Natural killer cell treated with Interleukin-12 subunit alpha and Interleukin-12 subunit beta and Interleukin-15 and Interleukin-18, amount 100 ng/mL, for 72 hours (primary cell): Measurements from ENCODE around the gene UXT. TPM values are rescaled to one million over a fixed set of nuclear protein-coding genes. Genes with fewer than 3 reads are reported as not detected.

ENCODE experiments used
- ATAC-seq, 2 donors: fragments of 150-1000 bp; cut with Tn5 transposase in 1 of 2; sonication (Bioruptor Pico), chemical (Tn5 transposase) in 1 of 2; 2 replicates each; pipeline ENCODE4 v1.10.0; 2021
- DNase-seq: peaks from one replicate; pipeline ENCODE4 v3.0.0; 2022; ENCODE audit warnings: low spot score
- H3K27ac Mint-ChIP-seq, 2 donors: 1 replicate in 1 of 2; 2 replicates in 1 of 2; pipeline ENCODE4 v1.8.0; 2022; ENCODE audit warnings: mixed read lengths in 2 of 2, mild to moderate bottlenecking in 1 of 2, moderate library complexity in 1 of 2
- H3K27me3 Mint-ChIP-seq, 2 donors: 1 replicate in 1 of 2; 2 replicates in 1 of 2; pipeline ENCODE4 v1.8.0; 2022; ENCODE audit warnings: mixed read lengths in 2 of 2
- H3K36me3 Mint-ChIP-seq: one replicate; pipeline ENCODE4 v1.8.0; 2022; ENCODE audit warnings: mixed read lengths
- H3K4me1 Mint-ChIP-seq, 2 donors: 1 replicate in 1 of 2; 2 replicates in 1 of 2; pipeline ENCODE4 v1.8.0; 2022; ENCODE audit warnings: low read depth in 2 of 2, mixed read lengths in 2 of 2, mild to moderate bottlenecking in 1 of 2
- H3K4me3 Mint-ChIP-seq: one replicate; pipeline ENCODE4 v1.8.0; 2022; ENCODE audit warnings: mixed read lengths
- H3K9me3 Mint-ChIP-seq: 2 replicates; pipeline ENCODE4 v1.8.0; 2022; ENCODE audit warnings: mixed read lengths
- total RNA-seq, 2 donors: library from RNA; stranded (reverse); gene quantifications; one replicate each; pipeline ENCODE4 v1.2.3, GENCODE V29; 2022

Gene UXT
- total RNA-seq, 2 donors from 2014 or later = 80.5 to 113 TPM

DNA sequence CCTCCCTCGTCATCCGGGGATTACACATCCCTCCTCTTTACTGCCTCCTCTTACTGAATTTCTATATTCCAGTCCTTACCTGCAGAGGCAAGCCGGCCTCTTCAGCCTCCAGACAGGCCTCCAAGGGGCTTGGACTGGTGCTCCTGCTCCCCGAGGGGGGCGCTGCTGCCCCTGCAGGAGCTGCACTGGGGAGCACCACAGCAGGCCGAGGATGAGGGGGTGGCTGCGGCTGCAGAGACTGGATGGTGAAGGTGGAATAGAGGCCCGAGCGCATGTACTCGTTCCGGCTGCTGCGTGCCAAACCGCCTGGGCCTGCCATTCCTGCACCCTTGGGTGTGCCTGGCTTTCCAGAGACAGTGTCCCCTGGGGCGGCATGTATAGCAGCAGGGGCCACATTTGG, 20.2 kb downstream of the UXT start:
- Mint-ChIP-seq H3K27me3 (peaks cover 0 to 11% of the 10 kb centered on the region in 2 donors), H3K4me1 (no peaks in the 10 kb centered on the region), H3K4me3 (no peak overlapping the region), H3K27ac (no peak overlapping the region), H3K9me3 (no peaks in the 10 kb centered on the region), H3K36me3 (peaks cover 15% of the 10 kb centered on the region)
- ATAC-seq (no peak), DNase-seq (no peak)

DNA sequence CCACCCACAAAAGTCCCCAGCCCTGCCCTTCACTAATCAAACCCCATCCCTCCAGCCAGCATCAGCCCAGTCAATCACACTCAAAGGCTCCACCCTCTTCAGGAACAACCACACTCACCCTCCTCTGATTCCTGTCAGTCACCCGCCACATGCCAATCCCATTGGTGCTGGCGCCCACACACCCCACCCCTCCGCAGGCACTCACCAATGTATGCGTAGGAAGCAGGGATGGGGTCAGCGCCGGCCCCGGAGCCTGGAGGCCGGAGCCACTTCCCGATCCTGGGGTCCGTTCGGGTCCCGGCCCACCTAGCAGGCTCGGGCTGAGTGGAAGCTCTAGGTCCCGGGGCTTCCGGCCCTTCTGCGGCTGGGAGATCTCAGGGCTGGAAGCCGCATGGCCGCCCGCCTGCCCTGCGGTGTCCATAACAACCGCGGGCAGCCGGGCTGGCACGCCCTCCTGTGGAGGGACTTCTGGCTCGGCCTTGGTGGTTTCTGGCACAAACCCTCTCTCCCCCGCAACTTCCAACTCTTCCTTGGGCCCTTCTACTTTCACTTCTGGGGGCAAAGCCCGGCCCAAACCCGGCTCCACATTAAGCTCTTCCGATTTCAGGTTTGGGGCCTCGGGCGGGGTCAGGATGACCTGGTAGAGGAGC, 21.3 kb downstream of the UXT start:
- ATAC-seq = no peak
- H3K36me3 Mint-ChIP-seq = peaks cover 15% of the 10 kb centered on the region

DNA sequence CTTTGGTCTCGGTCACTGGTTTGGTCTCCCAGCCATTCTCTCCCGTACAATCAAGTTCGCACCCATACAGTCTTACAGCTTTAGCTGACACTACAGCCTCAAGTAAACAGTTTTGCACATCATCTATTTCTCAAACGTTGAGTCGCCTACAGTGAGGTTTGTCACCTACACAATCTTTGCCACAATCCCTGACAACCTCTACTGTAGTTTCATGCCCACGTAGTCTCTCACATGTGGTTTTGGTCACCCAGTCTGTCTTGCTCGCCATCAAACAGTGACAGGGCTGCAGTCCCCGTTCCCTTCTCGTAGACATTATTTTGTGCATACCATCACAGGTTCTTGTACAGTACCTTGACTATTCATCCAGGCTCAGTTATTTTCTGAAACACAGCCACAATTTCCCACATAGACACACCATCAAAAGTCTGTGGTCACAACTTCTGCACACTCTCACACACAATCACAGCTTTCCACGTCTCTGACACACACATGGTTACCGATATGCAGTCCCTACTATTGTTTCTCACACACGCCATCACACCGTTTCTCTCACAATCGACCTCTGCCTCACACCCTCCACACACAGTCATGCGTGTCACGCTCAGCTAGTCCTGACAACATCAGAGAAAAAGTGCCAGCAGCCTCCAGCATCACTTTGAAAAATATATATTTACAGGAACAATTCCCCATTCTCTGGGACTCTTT, 24.0 kb downstream of the UXT start:
- H3K4me3 Mint-ChIP-seq = no peak overlapping the region
- peaks cover 7% of the 10 kb centered on the region for H3K36me3 Mint-ChIP-seq
- no peak overlapping the region for H3K27ac Mint-ChIP-seq
- H3K4me1 Mint-ChIP-seq = peaks cover 2 to 6% of the 10 kb centered on the region in 2 donors
- H3K9me3 Mint-ChIP-seq = no peaks in the 10 kb centered on the region
- ATAC-seq = peak; percentile 90 to 91
- H3K27me3 Mint-ChIP-seq = peaks cover 0 to 13% of the 10 kb centered on the region in 2 donors
- peak; percentile 74 for DNase-seq

More for the DNA sequence above, 21.3 kb downstream of the UXT start:
- H3K4me3 Mint-ChIP-seq = peak overlapping the region; percentile 20
- no peak overlapping the region for H3K27ac Mint-ChIP-seq
- no peaks in the 10 kb centered on the region for H3K9me3 Mint-ChIP-seq
- peaks cover 0 to under 1% of the 10 kb centered on the region in 2 donors for H3K4me1 Mint-ChIP-seq
- peaks cover 0 to 11% of the 10 kb centered on the region in 2 donors for H3K27me3 Mint-ChIP-seq
- DNase-seq = no peak

- Mint-ChIP-seq H3K4me1 (peaks cover 5 to 9% of the 10 kb centered on the region in 2 donors), H3K36me3 (no peaks in the 10 kb centered on the region), H3K9me3 (no peaks in the 10 kb centered on the region), H3K27ac (no peak overlapping the region), H3K27me3 (peaks cover 0 to 16% of the 10 kb centered on the region in 2 donors), H3K4me3 (no peak overlapping the region)
- ATAC-seq (no peak), DNase-seq (no peak)
These were observed 25.0 kb downstream of the UXT start for GRCh38 chrX:47633689-47634590.

DNA sequence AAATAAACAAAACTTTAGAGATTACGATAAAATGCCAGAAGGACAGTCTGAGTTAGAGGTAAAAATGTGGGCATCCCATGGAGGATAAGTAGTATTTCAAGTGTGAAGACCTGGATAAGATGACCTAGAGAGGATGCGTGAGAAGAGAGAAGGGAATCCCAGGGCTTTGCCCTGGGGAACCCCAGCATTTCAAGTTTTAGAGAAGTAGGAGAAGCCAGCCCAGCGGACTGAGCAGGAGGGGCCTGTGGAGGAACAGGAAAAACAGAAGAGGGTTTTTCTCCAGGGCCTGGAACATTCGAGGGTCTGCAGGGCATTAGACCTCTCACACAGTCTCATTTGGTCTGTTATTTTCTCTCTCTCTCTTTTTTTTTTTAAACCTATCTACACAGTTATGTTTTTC, 26.3 kb downstream of the UXT start:
- no peak for ATAC-seq

DNA sequence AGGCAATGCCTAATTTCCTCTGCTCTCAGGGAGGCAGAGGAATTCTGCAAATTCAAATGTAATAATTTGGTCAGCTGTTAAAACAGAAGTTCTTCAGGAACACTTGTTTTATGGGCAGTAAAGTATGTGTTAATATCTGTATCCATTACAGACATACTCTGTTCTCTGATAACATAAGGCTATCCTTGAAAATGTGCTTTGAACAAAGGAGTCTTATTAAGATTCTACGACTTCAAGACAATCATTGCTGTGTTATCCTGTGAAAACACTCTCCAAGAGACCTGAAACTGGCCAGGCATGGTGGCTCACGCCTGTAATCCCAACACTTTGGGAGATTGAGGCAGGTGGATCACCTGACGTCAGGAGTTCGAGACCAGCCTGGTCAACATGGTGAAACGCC, 27.3 kb downstream of the UXT start:
- no peak for ATAC-seq
- Mint-ChIP-seq H3K27me3 (peaks cover 0 to 22% of the 10 kb centered on the region in 2 donors), H3K36me3 (no peaks in the 10 kb centered on the region), H3K4me3 (no peak overlapping the region), H3K4me1 (peaks cover 5 to 9% of the 10 kb centered on the region in 2 donors), H3K27ac (no peak overlapping the region), H3K9me3 (no peaks in the 10 kb centered on the region)
- no peak for DNase-seq

More for the DNA sequence above, 26.3 kb downstream of the UXT start:
- H3K4me3 Mint-ChIP-seq = no peak overlapping the region
- no peaks in the 10 kb centered on the region for H3K9me3 Mint-ChIP-seq
- peaks cover 5 to 9% of the 10 kb centered on the region in 2 donors for H3K4me1 Mint-ChIP-seq
- H3K27ac Mint-ChIP-seq = no peak overlapping the region
- DNase-seq = no peak
- H3K27me3 Mint-ChIP-seq = peaks cover 0 to 26% of the 10 kb centered on the region in 2 donors
- no peaks in the 10 kb centered on the region for H3K36me3 Mint-ChIP-seq

DNA sequence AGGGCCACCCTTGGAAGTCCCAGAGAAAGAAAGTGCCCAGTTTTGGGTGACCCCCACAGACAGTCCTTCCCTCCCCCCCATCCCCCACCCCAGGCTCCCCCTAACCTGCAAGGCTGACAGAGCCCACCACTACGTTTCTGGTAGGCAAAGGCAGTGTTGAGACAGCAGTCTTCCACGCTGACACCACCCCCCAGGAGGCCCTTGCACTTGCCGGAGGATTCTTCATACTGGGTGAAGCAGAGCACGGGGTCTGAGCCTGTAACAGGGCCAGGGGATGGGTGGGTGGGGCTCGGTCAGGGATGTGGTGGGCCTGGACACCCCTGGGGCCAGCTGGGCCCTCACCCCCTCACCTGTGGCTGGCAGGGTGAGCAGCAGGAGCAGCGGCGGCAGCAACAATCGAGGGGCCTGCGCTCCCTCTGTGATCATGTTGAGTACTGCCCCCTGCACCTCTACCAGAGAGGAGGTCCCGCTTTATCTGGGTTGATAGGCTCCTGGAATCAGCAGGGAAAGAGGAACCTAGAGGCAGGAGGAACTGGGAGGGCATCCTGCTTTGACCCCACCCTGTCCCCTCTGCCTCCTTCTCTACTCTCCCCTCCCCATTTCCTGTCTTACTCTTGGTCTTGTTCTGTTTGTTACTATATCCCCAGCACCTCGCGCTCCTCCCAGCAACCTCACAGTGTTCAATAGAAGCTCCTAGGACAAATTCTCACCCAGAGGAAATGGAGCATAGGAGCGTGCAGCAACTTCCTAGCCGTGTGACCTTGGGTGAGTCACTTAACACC, 29.4 kb downstream of the UXT start, which contains the start of gene CFP:
Gene CFP, minus strand, starts transcription at position 512 of the 782 bp plus-strand sequence. Its CDS starts 86 bp downstream, at position 426.
- peaks cover 8 to 34% of the 10 kb centered on the region in 2 donors for H3K27me3 Mint-ChIP-seq
- ATAC-seq (no peak), DNase-seq (no peak)
- no peak within 1 kb of the TSS for H3K27ac Mint-ChIP-seq
- no peaks in the 10 kb centered on the region for H3K36me3 Mint-ChIP-seq
- no peaks in the 10 kb centered on the region for H3K9me3 Mint-ChIP-seq
- peak within 1 kb of the TSS; percentile 32 for H3K4me3 Mint-ChIP-seq
- H3K4me1 Mint-ChIP-seq = peaks cover 5 to 9% of the 10 kb centered on the region in 2 donors

GRCh38 chrX:47628982-47629381, 30.0 kb downstream of the UXT start:
- H3K27me3 Mint-ChIP-seq = peaks cover 8 to 36% of the 10 kb centered on the region in 2 donors
- H3K27ac Mint-ChIP-seq = no peak overlapping the region
- no peak for DNase-seq
- H3K36me3 Mint-ChIP-seq = no peaks in the 10 kb centered on the region
- H3K4me3 Mint-ChIP-seq = no peak overlapping the region
- H3K9me3 Mint-ChIP-seq = no peaks in the 10 kb centered on the region
- H3K4me1 Mint-ChIP-seq = peaks cover 5 to 11% of the 10 kb centered on the region in 2 donors
- no peak for ATAC-seq

GRCh38 chrX:47625365-47625764, 33.6 kb downstream of the UXT start:
- no peaks in the 10 kb centered on the region for H3K36me3 Mint-ChIP-seq

DNA sequence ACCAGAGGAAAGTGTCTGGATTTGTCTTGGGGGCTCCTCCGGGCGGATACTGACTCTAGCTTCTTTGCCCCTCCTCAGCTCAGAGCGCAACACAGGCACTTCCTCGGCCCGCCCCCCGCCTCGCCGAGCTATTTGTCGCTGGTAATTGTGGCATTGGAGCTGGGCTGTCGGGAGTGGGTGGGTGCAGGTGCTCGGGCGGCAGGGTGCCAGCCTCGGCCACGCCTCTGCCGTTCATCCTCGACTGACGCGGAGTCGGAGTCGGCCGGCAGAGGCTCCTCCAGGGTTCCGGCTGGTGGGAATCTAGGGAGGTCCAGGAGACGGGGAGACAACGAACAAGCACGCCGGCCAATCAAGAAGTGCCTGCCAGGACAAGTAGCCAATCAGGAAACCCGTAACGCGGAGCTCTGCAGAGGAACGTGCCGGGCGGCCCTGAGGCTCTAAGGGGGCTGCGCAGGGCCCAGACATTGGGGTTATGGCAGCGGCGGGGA, 35.4 kb downstream of the UXT start:
- H3K4me3 Mint-ChIP-seq = no peak overlapping the region
- no peak overlapping the region for H3K27ac Mint-ChIP-seq
- peaks cover 31 to 36% of the 10 kb centered on the region in 2 donors for H3K27me3 Mint-ChIP-seq
- H3K9me3 Mint-ChIP-seq = no peaks in the 10 kb centered on the region
- H3K36me3 Mint-ChIP-seq = no peaks in the 10 kb centered on the region
- DNase-seq (no peak), ATAC-seq (no peak)
- peaks cover 0 to 11% of the 10 kb centered on the region in 2 donors for H3K4me1 Mint-ChIP-seq

More at GRCh38 chrX:47625365-47625764, 33.6 kb downstream of the UXT start:
- peaks cover 28 to 45% of the 10 kb centered on the region in 2 donors for H3K27me3 Mint-ChIP-seq
- no peak overlapping the region for H3K4me3 Mint-ChIP-seq
- H3K27ac Mint-ChIP-seq = no peak overlapping the region
- DNase-seq (no peak), ATAC-seq (no peak)
- H3K4me1 Mint-ChIP-seq = peaks cover 5 to 13% of the 10 kb centered on the region in 2 donors
- no peaks in the 10 kb centered on the region for H3K9me3 Mint-ChIP-seq

- Mint-ChIP-seq H3K27ac (no peak overlapping the region), H3K4me3 (no peak overlapping the region), H3K27me3 (peaks cover 41 to 47% of the 10 kb centered on the region in 2 donors)
These were observed 37.1 kb downstream of the UXT start for GRCh38 chrX:47621851-47622250.

GRCh38 chrX:47620303-47620685, 38.7 kb downstream of the UXT start:
- Mint-ChIP-seq H3K27ac (no peak overlapping the region), H3K4me3 (no peak overlapping the region), H3K36me3 (no peaks in the 10 kb centered on the region), H3K9me3 (no peaks in the 10 kb centered on the region), H3K27me3 (peaks cover 41 to 56% of the 10 kb centered on the region in 2 donors), H3K4me1 (peaks cover 0 to 14% of the 10 kb centered on the region in 2 donors)
- no peak for DNase-seq
- peak in 1 of 2 donors; percentile 11 for ATAC-seq

More at GRCh38 chrX:47621851-47622250, 37.1 kb downstream of the UXT start:
- Mint-ChIP-seq H3K36me3 (no peaks in the 10 kb centered on the region), H3K9me3 (no peaks in the 10 kb centered on the region), H3K4me1 (peaks cover 0 to 14% of the 10 kb centered on the region in 2 donors)
- ATAC-seq (no peak), DNase-seq (no peak)
